Sciatic nerve (tissue), 2 donors: ENCODE results near the gene TTLL11. TPM values are rescaled to one million over a fixed set of nuclear protein-coding genes. Genes with fewer than 3 reads are reported as not detected.

ENCODE experiments used
- ATAC-seq: fragments of 200-7000 bp; cut with Tn5 transposase; one replicate; pipeline ENCODE4 v1.9.1; 2020; ENCODE audit warnings: mild to moderate bottlenecking, moderate library complexity
- DNase-seq: peaks from one replicate; pipeline ENCODE4 v3.0.0-alpha.2; 2020; ENCODE audit warnings: low spot score
- intact Hi-C: fragments of 100-400 bp; cut with DNase I; formaldehyde crosslinking; loops from one replicate; pipeline ENCODE4 v1.14.2; 2022
- microRNA-seq: library from miRNA; unstranded; fragments of <30 nt; microRNA quantifications from one replicate; pipeline ENCODE4 v1.2.0, GENCODE V29; 2020
- total RNA-seq: library from RNA; stranded (reverse); fragmentation: NEBNext Ultra II Directional; extraction: Animal tissue kit (Norgen Biotek cat#: 25700); gene quantifications from one replicate; pipeline ENCODE4 v1.2.1, GENCODE V29; 2021
- donor health status: DM: no; HTN: no; CAD: no.
- donor health status: DM: no; HTN: no; CAD: no.

TTLL11 gene
- total RNA-seq, 1 donor from 2014 or later = 14.2 TPM

DNA sequence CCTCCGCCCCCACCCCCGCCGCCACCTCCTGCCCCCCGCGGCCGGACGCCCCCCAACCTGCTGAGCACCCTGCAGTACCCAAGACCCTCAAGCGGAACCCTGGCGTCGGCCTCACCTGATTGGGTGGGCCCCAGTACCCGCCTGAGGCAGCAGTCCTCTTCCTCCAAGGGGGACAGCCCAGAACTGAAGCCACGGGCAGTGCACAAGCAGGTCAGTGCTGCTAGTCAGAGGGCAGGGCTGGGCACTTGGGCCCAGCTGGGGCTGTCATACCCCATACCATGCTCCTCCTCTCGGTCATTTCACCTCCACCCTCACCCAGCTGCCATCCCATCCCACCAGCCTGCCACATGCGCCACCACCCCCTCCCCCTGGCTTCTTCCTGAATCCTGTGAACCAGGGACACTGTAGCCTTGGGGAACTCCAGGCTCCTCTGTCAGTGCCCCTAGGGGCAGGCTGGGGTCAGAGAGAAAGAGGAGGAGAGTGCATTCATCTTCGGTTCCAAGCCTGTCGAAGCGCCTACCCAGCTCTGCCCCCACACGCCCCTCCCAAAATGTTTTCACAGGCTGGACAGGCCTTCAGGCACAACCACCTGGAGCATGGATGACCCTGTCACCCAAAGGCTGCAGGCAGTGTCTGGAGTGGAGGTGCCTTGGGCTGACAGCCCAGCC is 319.7 kb downstream of the TTLL11 start:
- intact Hi-C loops = no loop called here
- peak; percentile 63 for DNase-seq

DNA sequence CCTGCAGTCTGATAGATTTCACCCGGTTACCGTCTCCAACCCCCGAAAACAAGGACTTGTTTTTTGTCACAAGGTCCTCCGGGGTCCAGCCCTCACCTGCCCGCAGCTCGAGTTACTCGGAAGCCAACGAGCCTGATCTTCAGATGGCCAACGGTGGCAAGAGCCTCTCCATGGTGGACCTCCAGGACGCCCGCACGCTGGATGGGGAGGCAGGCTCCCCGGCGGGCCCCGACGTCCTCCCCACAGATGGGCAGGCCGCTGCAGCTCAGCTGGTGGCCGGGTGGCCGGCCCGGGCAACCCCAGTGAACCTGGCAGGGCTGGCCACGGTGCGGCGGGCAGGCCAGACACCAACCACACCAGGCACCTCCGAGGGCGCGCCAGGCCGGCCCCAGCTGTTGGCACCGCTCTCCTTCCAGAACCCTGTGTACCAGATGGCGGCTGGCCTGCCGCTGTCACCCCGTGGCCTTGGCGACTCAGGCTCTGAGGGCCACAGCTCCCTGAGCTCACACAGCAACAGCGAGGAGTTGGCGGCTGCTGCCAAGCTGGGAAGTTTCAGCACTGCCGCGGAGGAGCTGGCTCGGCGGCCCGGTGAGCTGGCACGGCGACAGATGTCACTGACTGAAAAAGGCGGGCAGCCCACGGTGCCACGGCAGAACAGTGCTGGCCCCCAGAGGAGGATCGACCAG is 320.4 kb downstream of the TTLL11 start:
- intact Hi-C loops = no loop called here
- DNase-seq (no peak), ATAC-seq (peak; percentile 10)

More for the DNA sequence above, 319.7 kb downstream of the TTLL11 start:
- ATAC-seq = no peak

Small RNA genes lying within 50 kb of the gene (microRNA-seq; reads per million reads assigned to microRNA genes)
- not detected for gene MIR4478

Other genes with a start within 250 kb of the TTLL11 start
- 31.9 TPM for gene NDUFA8, start 66.5 kb upstream of the TTLL11 start, total RNA-seq
- gene MORN5, start 66.6 kb upstream of the TTLL11 start, total RNA-seq = not detected
- gene LHX6, start 135.6 kb upstream of the TTLL11 start, total RNA-seq = 11.5 TPM
- 16.0 TPM for gene RBM18, start 171.5 kb upstream of the TTLL11 start, total RNA-seq
- gene MRRF, start 171.6 kb upstream of the TTLL11 start, total RNA-seq = 25.9 TPM